Measurements from ENCODE around the gene LGALS8. TPM values are rescaled to one million over a fixed set of nuclear protein-coding genes. Genes with fewer than 3 reads are reported as not detected.
"Not testable (repeated sequence)": the region's sequence is repeated elsewhere in the genome, so short reads cannot be mapped to it uniquely, and the experiment has no call there.

LGALS8 gene
- total RNA-seq, 1 donor from 2014 or later: 70.7 TPM

DNA sequence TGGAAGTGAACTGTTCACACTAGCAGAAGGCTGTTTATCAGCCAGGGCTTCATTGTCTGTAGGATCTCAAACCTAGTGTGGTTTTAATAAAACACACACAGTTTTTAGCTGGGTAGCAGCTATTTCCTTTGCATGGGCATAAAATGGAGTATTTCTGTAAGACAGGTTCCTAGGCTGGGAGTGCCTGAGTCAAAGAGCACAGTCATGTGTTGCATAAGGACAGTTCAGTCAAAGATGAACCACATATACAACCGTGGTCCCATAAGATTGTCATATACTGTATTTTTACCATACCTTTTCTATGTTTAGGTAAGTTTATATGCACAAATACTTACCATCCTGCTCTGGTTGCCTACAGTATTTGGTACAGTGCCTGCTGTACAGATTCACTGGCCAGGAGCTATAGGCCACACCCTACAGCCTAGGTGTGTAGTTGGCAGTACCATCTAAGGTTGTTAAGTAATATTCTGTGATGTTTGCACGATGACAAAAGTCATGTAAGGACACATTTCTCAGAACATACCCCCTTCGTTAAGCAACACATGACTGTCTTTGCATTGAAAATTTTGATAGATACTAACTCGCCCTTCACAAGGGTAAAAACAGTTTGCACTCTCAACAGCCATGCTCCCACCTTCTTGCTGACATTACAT lies 17.2 kb downstream of the LGALS8 start:
- intact Hi-C loops (cut with micrococcal nuclease): no loop called here

DNA sequence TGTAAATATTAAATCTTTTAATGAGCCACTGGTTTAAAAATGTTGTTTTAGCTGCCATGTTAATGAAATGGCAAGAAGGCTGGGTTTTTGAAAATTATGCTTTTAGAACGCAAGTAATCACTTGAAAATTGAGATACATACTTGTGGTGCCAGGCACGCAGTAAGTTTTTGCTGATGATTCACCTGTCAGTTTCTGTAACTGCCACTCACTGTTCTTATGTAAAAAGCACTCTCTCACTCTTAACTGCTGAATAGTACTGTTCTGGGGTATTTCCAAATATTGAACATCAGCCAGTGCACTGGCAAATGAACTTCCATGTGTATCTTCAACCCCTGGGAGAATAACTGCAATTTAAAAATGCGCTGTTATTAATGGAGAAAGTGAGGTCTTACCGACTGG lies 17.9 kb downstream of the LGALS8 start:
- intact Hi-C loops (cut with micrococcal nuclease): no loop called here

DNA sequence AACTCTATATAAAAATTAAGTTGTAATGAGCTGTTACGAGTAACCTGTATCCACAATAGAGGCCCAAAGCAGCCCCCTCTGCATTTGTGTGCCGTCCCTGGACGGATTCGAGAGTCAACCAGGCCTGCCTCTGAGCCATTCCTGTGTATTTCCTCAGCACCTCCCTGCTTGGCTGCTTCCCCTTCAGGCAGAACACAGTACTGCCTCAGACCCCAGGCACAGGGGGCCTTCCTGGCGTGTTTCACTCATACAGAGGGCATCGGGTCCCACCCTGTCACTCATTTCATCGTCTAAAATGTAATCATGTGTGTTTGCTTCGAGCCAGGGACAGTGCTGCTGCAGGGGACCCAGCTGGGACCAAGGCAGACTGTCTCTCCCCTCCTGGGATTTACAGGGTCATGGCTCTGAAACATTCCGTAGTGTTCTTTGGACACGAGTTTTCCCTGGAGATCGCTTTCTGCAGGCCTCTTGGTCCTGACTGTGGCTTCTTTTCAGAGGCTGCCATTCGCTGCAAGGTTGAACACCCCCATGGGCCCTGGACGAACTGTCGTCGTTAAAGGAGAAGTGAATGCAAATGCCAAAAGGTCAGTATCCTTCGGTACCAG lies 19.4 kb downstream of the LGALS8 start:
- intact Hi-C loops (cut with micrococcal nuclease): no loop called here

DNA sequence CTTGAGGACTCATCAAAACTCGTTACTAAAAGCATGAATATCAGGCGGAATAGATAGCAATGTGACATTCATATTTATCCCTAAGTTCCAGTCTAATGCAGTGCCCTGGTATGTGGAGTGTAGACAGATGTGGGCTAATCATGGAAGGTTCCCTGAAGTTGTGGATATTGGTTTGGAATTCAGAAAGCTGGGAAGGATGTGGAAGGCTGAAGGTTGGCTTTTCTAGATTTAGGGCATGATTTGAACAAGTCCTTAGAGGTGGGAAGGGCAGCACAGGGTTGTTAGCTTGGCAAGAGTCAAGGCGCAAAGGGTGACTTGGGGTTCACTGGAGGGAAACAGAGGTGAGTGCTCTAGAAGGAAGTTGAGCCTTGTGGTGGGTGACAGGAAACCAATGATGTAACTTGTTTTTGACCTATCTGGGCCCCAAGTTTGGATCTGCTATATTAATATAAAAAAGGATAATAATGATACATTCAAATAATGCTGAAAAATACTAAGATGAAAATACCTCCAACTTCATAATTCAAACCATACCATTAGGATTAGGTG lies 21.9 kb downstream of the LGALS8 start:
- intact Hi-C loops (cut with micrococcal nuclease): no loop called here

- intact Hi-C loops (cut with micrococcal nuclease): no loop called here
Observed at GRCh38 chr1:236548452-236548851, 24.7 kb downstream of the LGALS8 start.

DNA sequence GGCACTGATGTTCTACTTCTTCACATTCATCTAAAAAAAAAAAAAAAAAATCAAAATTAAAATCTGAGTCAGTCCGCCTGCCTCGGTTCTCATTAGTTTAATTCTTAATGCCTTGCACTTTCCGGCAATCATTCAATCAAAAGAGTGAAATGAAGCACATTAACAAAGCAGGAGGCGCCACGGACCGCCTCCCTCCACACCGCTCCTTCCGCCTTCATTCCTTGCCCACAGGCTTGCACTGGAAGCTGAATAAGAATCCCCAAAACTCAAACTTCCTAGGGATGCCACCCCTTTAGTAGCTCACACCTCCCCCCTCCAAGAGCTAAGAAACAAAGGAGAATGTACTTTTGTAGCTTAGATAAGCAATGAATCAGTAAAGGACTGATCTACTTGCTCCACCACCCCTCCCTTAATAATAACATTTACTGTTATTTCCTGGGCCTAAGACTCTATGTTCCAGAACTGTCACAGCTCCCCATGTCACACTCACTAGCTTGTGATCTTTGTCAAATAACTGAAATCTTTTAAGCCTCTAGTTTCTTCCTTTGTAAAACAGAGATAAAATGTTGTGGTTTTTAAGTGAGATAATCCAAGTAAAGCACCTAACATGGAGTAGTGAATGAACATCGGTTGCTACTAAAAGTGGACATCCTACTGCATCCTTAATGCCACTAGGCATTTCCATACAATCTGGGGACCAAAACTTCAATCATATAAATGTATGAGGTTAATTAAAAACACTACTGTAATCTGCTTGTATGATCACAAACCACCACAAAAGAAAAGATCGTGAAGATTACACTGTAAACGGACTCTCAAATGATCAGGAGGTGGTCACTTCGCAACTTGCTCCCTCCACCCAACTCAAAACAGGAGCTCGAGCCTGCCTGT lies 27.4 kb downstream of the LGALS8 start:
- intact Hi-C loops (cut with micrococcal nuclease): no loop called here

DNA sequence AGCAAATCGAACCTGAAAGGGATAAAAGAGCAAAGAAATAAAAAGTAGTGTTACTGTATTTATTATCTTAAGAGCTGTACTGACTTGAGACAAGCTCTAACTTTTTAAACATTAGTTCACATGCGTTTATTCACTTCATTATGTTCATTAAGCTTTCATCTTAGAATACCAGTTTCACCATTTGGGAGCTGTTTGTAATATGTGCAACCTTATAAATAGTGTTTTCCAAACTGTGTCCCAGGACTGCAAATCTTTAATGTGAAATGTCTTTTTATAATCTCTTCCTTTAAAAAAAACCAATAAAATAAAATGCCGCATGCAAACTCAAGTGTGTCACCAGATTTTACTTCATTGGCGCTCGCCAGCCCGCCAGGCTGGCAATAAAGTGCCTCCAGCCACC lies 28.3 kb downstream of the LGALS8 start:
- intact Hi-C loops (cut with micrococcal nuclease): no loop called here

DNA sequence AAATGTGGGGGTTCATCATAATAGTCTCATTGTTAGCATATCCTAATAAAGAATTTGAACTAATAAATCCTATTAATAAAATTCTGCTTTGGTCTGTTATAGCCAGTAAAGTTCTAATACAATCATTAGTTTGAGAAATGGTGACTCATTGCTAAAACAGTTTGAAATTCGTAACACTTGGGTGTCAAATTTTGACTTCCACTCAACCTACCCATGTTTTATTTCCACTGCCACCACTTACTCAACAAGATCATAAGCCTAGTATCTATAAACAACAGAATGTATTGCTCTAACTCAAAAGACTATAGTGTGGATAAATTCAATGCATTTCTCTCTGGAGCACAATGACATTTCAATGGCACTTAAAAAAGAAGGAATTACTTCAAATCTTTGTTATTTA lies 29.1 kb downstream of the LGALS8 start:
- intact Hi-C loops (cut with micrococcal nuclease): no loop called here

DNA sequence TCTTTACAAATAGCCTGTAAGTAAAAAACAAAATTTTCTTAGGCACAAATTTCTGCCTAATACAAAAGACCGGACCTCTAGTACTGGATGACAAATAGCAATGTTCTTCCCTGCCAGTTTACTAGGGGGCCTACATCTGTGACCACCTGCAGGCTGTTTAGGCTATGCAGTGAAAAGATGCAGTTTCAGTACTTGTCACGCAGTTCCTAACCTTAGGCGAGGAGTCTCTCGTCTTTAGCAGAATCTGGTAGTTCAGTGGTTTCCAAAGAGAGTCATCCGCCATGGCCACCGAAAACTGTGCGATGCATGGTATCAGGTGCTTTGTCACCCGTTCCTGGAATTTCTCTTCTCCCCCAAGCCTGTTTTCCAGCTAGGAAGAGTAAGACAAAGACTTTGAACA lies 29.6 kb downstream of the LGALS8 start:
- intact Hi-C loops (cut with micrococcal nuclease): no loop called here

- intact Hi-C loops (cut with micrococcal nuclease): no loop called here
Observed at GRCh38 chr1:236556606-236557005, 32.8 kb downstream of the LGALS8 start.

- intact Hi-C loops (cut with micrococcal nuclease): no loop called here
Observed at GRCh38 chr1:236558081-236558480, 34.3 kb downstream of the LGALS8 start.

GRCh38 chr1:236558846-236559245 lies 35.1 kb downstream of the LGALS8 start:
- intact Hi-C loops (cut with micrococcal nuclease): no loop called here

GRCh38 chr1:236560213-236560771 lies 36.5 kb downstream of the LGALS8 start:
- intact Hi-C loops (cut with micrococcal nuclease): no loop called here

- intact Hi-C loops (cut with micrococcal nuclease): no loop called here
Observed at GRCh38 chr1:236561976-236562375, 38.2 kb downstream of the LGALS8 start.

GRCh38 chr1:236565530-236565929 lies 41.7 kb downstream of the LGALS8 start:
- intact Hi-C loops (cut with micrococcal nuclease): no loop called here

DNA sequence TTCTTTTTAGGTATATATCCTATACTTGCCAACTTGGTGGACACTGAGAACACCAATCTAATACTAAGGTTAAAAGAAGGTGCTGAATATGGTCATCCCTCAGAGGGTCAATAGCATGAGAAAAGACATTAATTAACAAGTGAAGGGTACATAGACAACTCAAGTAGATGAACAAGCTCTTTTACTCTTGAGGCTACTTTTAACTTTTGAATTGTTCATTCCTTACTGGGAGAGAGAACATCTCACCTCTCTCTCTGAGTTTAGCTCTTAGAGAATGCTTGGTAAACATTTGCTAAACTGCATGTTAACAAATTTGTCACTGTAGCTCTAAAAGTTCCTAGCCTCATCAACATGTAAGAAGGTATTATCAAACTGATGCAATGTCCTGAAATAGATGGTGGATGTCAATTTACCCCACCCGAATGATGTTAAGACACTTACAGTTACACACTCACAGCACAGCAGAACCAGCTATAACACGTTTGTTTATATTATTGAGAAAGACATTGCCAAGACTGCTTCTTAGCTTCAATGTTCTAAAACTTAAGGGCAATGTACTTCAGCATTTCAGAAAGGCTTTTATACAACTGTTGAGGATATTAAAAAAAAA lies 44.6 kb downstream of the LGALS8 start:
- intact Hi-C loops (cut with micrococcal nuclease): no loop called here

DNA sequence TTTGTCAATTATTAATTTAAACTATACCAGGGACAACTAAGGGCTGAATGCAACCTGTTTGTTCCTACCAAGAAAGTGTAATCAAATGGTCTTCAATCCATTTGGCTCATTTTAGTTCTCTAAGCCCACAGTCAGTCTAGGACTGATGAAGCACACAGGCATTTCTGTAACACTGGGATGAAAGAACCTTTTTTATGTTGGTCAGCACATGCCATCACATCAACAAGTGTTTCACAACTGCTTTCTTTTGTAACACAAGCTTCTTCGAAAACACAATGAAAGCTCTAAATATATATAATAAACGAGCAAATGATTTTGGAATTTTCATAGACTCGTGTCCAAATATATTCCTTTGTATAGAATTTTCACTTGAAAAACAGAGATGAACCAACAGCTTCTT lies 51.7 kb downstream of the LGALS8 start:
- intact Hi-C loops (cut with micrococcal nuclease): no loop called here

GRCh38 chr1:236576004-236576403 lies 52.2 kb downstream of the LGALS8 start:
- intact Hi-C loops (cut with micrococcal nuclease): no loop called here

DNA sequence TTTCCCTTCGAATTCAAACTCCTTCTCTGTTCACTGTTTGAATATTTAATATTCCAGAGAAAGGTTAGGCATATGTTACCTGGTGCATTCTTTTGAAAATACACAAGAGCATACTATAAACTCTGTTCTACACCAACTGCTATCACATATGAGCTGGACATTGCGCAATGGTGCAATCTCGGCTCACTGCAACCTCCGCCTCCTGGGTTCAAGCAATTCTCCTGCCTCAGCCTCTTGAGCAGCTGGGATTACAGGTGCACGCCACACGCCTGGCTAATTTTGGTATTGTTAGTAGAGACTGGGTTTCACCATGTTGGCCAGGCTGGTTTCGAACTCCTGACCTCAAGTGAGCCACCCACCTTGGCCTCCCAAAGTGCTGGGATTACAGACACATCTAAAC lies 53.3 kb downstream of the LGALS8 start:
- intact Hi-C loops (cut with micrococcal nuclease): not testable (repeated sequence)

GRCh38 chr1:236578661-236579060 lies 54.9 kb downstream of the LGALS8 start:
- intact Hi-C loops (cut with micrococcal nuclease): no loop called here

DNA sequence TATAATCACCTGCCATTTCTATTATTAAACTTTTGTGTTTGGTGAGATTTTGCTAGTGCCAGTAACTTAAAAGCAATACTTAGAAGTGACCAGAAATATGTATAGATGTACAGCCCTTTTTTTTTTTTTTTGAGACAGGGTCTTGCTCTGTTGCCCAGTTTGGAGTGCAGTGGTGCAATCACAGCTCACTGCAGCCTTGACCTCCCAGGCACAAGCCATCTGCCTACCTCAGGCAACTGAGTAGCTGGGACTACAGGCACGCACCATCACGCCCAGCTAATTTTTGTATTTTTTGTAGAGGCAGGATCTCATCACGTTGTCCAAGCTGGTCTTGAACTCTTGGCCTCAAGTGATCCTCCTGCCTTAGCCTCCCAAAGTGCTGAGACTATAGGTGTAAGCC lies 56.6 kb downstream of the LGALS8 start:
- intact Hi-C loops (cut with micrococcal nuclease): not testable (repeated sequence)
